Lung microvascular endothelial cell (primary cell): ENCODE measurements around the gene ALDH16A1. TPM values are rescaled to one million over a fixed set of nuclear protein-coding genes. Genes with fewer than 3 reads are reported as not detected.

ENCODE experiments used
- DNase-seq, 2 donors: peaks; one replicate each; pipeline versions ENCODE4 v3.0.0 to v3.0.0-alpha.2; 2010; ENCODE audit warnings: low read depth in 2 of 2
- total RNA-seq: library from RNA; depleted of rRNA; stranded (reverse); fragments of >200 nt; gene quantifications from 2 replicates; pipeline ENCODE4 v1.2.1, GENCODE V29; 2014

Gene ALDH16A1
- total RNA-seq, 1 donor from 2014 or later, result 49.6 TPM

- DNase-seq, result peak in 1 of 2 donors; percentile 54
Measured at GRCh38 chr19:49512970-49513745, 60.1 kb downstream of the ALDH16A1 start.

GRCh38 chr19:49513746-49514118 is 60.7 kb downstream of the ALDH16A1 start:
- no peak for DNase-seq

- DNase-seq, result no peak
Measured at GRCh38 chr19:49514151-49514550, 61.1 kb downstream of the ALDH16A1 start.

GRCh38 chr19:49515767-49516166 is 62.7 kb downstream of the ALDH16A1 start:
- peak in 1 of 2 donors; percentile 50 for DNase-seq

- DNase-seq, result no peak
Measured at GRCh38 chr19:49518033-49518432, 65.0 kb downstream of the ALDH16A1 start.

Other genes with a start within 250 kb of the ALDH16A1 start
- 0.20 and 0.22 TPM in 2 replicates for gene SLC6A16, start 128.0 kb upstream of the ALDH16A1 start, total RNA-seq
- not detected in 2 replicates for gene CD37, start 117.8 kb upstream of the ALDH16A1 start, total RNA-seq
- 51.4 and 57.1 TPM in 2 replicates for gene TEAD2, start 90.8 kb upstream of the ALDH16A1 start, total RNA-seq
- gene DKKL1, start 89.3 kb upstream of the ALDH16A1 start, total RNA-seq, result 0.22 and 0.40 TPM in 2 replicates
- gene KASH5, start 65.0 kb upstream of the ALDH16A1 start, total RNA-seq, result not detected in 2 replicates
- not detected in 2 replicates for gene PTH2, start 29.8 kb upstream of the ALDH16A1 start, total RNA-seq
- not detected in 2 replicates for gene GFY, start 27.8 kb upstream of the ALDH16A1 start, total RNA-seq
- gene SLC17A7, start 11.7 kb upstream of the ALDH16A1 start, total RNA-seq, result under 0.01 and 0.20 TPM in 2 replicates
- 115 and 140 TPM in 2 replicates for gene PIH1D1, start 1.4 kb upstream of the ALDH16A1 start, total RNA-seq
- 0.79 and 0.87 TPM in 2 replicates for gene FLT3LG, start 21.0 kb downstream of the ALDH16A1 start, total RNA-seq
- gene RPL13A, start 34.4 kb downstream of the ALDH16A1 start, total RNA-seq, result 3,685 and 3,947 TPM in 2 replicates
- gene RPS11, start 43.2 kb downstream of the ALDH16A1 start, total RNA-seq, result 2,677 and 3,620 TPM in 2 replicates
- 72.6 and 193 TPM in 2 replicates for gene FCGRT, start 59.4 kb downstream of the ALDH16A1 start, total RNA-seq
- gene RCN3, start 74.8 kb downstream of the ALDH16A1 start, total RNA-seq, result 6.3 and 13.3 TPM in 2 replicates
- gene NOSIP, start 127.3 kb downstream of the ALDH16A1 start, total RNA-seq, result 87.6 and 105 TPM in 2 replicates
- gene PRRG2, start 128.1 kb downstream of the ALDH16A1 start, total RNA-seq, result 4.6 and 12.5 TPM in 2 replicates
- 1.1 and 2.0 TPM in 2 replicates for gene PRR12, start 138.0 kb downstream of the ALDH16A1 start, total RNA-seq
- gene RRAS, start 186.9 kb downstream of the ALDH16A1 start, total RNA-seq, result 18.1 and 18.3 TPM in 2 replicates
- gene SCAF1, start 189.0 kb downstream of the ALDH16A1 start, total RNA-seq, result 5.0 and 6.3 TPM in 2 replicates
- gene IRF3, start 212.6 kb downstream of the ALDH16A1 start, total RNA-seq, result 26.8 and 43.1 TPM in 2 replicates
- 3.4 and 4.8 TPM in 2 replicates for gene BCL2L12, start 212.7 kb downstream of the ALDH16A1 start, total RNA-seq
- gene PRMT1, start 224.0 kb downstream of the ALDH16A1 start, total RNA-seq, result 257 and 308 TPM in 2 replicates
- 0.22 and 0.40 TPM in 2 replicates for gene ADM5, start 236.4 kb downstream of the ALDH16A1 start, total RNA-seq
- 14.1 and 14.4 TPM in 2 replicates for gene CPT1C, start 237.9 kb downstream of the ALDH16A1 start, total RNA-seq